Lung microvascular endothelial cell (primary cell): ENCODE results near the gene SETD1A. TPM values are rescaled to one million over a fixed set of nuclear protein-coding genes. Genes with fewer than 3 reads are reported as not detected.
"Not testable (repeated sequence)": the region's sequence is repeated elsewhere in the genome, so short reads cannot be mapped to it uniquely, and the experiment has no call there.

Experiments used
- DNase-seq, 2 donors: peaks; one replicate each; pipeline versions ENCODE4 v3.0.0 to v3.0.0-alpha.2; 2010; ENCODE audit warnings: low read depth in 2 of 2
- total RNA-seq: library from RNA; depleted of rRNA; stranded (reverse); fragments of >200 nt; gene quantifications from 2 replicates; pipeline ENCODE4 v1.2.1, GENCODE V29; 2014

SETD1A gene
- total RNA-seq, 1 donor from 2014 or later = 2.2 TPM

DNA sequence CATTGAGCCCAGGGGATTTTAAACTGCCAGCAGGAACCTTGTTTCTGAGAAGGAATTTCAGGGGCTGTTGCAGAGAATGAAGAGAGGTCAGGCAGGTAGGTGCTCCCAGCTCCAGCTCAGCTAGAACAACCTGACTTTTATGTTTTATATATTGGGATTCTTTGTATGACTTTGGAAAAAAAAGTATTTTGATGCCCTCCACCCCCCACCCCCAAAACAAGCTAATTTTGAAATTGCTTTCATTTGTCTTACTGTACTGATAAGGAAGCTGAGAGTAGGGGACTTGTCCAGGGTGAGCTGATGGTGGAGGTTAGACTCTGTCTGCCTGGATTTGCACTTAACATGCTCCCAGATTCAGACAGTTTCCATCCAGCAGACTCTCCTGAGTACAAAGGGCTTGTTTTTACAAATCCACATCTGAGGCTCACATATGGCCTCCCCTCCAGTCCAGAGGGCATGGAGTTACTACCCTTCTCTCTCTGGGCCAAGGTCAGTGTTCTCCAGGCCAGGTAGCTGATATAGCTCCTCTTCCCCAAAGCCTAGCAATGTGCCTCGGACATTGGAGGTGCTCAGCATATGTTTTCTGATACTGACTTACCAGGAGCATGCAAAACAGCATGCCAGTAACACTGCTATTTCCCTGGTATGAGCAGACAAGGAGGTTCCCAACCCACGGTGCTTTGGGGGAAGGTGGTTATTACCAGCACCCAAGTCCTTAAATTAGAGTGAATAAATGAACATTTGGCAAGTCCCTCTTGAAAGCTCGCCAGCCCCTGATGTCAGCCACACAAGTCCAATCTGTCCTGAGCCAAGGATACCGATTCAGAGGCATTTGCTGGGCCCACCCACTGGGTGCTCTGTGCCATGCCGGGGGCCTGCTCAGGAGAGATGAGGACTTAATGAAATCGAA, 41.6 kb downstream of the SETD1A start:
- DNase-seq = no peak

DNA sequence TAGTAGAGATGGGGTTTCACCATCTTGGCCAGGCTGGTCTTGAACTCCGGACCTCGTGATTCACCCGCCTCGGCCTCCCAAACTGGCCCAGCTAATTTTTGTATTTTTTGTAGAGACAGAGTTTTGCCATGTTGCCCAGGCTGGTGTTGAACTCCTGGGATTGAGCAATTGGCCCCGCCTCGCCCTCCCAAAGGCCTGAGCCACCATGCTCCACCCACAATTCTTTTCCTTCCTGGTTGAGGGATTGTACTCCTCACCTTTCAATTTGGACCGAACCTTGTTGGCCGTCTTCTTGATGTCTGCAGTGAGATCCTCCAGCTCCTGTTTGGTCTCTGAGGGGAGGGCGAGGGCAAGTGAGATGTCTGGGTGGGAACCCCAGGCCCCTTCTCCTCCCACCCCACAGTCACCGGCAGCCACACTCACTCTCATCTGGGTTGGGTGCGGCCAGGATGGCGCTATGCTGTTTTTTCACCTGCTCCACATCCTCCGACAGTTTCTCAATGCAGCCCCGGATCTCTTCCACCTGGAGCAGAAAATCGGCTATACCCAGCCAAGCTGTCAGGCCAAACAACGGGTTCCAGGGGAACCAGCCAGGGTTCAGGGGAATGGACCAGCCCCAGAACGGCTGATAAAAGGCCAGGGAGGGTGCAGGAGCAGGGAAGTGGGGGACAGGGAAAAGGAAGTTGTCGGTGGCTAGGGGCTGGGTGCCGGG, 43.3 kb downstream of the SETD1A start:
- DNase-seq = no peak

DNA sequence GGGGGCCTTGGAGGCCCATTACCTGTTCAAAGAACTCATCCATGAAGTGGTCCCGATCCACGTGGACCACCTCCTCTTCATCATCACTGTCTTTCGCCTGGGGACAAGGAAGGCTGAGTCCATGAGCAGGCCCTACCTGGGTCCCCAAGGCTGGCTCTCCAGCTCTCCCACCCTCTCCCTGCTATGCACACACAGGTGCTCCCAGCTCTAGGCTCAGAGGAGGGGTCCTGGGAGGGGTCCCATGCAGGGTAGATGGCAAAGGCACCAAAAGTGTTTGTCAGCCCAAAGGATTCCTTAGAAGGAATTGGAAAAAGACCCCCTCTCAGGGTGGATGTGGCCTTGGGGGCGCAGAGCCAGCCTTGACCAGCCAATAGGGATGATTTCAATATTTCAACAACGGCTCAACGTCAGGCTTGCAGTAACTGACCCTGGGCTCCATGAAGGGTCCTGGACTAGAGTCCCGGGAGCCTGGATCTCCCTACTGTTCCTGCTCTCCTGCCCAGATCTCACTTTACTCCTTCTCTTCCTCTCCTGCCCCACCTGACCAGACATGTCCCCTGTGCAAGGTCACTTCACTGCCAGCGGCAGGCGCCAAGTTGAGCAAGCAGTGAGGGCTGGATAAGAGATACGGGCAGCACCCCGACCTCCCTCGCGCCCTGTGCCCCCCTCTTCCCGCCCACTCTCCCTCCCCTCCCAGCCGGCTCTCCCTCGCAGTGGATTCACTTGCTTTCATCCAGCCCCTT, 44.1 kb downstream of the SETD1A start:
- no peak for DNase-seq

DNA sequence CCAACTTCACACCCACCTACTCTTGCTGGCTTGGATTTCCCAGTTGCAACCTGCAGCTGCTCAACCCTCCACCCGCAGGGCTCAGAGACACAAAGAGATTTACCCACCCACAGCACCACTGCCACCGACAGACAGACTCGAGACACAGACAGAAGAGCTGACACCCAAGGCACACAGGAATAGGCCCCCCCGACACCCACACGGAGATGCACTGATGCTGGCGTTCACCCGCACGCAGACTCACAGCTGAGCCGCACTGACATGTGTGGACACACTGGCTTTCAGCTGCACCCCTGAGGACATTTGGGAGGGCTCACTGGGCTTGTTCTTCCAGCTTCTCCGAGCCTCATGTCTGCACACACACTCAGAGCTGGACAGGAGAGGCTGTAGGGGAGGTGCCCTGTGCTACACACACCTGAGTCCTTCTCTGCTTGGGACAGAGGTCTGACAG, 44.7 kb downstream of the SETD1A start:
- DNase-seq = no peak

DNA sequence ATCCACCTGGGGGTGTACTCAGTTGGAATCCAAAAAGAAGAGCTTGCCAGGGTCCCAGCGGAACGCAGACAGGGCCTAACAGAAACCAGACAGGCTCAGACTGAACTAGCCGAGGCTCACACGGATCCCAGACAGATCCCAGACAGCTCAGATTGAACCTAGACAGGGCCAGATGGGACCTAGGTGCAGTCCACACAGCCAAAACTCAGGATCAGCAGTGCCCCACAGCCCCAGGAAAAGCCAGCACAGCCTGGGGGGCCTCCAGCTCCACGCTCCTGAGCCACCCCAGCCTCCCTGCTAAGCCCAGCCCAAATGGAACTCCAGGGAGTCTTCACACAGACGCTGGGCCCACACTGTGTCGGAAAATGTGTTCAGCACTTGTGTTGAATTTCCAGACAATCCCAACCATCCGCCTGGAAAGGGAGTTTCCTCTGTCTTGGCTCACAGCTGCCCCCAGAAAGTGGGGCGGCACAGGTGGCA, 45.3 kb downstream of the SETD1A start:
- DNase-seq = no peak

DNA sequence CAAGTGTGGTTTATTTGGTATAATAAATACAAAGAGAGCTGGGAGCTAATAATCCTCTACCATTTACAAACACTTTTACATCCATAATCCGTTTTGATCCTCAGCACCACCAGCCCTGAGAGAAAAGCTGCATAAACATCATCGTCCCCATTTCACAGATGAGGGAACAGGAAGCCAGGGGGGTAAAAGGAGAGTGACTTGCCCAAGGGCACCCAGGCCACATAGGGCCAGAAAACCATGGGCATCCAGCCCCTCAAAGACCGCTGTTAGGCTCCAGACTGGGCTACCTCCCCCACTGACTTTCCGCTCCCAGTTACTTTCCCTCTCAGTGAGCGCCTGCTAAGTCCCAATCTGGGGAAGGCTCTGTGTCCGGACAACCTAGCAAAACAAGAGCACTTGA, 46.2 kb downstream of the SETD1A start:
- no peak for DNase-seq

DNA sequence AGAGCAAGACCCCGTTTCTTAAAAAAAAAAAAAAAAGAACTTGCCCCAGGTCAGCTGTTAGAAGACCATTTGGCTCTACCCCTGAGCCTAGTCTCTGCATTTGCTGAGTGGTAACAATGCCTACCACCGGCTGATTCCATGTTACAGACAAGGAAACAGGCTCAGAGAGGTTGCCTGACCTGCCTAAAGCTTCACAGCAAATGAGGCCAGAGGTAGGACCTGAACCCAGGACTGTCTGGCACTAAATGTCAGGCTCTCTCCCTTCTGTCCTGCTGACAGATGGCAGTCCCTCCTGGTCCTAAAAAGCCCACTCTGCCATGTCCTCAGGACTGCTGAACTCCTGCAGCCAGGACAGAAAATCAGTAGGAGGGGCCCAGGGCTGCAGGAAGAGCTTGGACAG, 47.1 kb downstream of the SETD1A start:
- no peak for DNase-seq

DNA sequence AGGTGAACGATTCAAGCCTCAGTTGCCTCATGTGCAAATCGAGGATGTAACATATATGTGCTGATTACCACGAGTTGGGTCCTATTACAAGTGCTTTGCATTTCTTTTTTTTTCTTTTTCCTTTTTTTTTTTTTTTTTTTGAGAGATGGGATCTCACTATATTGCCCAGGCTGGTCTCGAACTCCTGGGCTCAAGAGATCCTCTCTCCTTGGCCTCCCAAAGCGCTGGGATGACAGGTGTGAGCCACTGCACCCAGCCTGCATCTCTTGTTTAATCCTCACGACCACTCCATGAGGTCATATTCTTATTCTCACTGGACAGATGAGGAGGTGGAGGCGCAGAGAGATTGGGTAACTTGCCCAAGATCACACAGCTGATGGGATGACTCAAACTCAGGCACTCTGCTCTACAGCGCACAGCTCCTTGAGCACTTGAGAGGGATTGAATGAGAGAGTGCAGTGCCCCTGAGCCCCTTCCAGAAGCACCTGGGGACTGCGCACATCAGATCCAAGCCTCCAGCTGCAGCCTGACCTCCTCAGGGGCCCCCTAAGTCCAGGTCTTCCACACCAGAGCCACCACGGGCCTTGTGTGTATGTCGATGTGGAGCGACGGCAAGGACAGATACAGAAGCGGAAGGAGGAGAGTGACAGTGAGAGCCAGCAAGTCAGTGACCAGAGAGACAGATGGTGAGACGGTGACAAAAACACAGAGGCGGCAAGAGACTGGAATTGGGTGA, 48.0 kb downstream of the SETD1A start:
- no peak for DNase-seq

DNA sequence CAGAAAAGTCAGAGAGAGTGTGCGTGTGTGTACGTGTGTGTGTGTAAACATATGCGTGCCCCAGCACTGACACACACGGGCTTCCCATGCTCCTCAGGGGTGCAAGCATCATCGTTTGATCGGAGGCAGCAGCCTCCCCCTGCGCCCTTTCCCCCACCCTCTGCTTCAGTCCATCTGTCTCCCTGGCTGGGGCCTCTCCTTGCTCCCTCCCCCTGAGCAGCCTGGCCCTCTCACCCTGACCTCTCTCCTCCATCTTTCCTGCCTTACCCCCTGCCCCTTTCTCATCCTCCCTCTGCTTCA, 48.5 kb downstream of the SETD1A start:
- DNase-seq = no peak

DNA sequence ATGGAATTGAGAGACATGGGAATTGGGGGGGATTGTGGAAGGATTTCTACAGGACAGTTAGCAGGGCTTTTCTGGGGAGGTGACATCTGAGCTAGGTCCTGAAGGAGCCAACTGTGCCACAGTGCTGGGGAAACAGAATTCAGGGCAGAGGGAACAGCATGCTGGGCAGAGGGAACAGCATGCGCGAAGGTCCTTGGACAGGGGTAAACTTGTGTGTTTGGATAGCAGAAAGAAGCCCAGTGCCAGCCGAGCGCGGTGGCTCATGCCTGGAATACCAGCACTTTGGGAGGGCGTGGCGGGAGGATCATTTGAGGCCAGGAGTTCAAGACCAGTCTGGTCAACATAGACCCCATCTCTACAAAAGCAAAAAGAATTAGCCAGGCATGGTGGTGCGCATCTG, 49.0 kb downstream of the SETD1A start:
- no peak for DNase-seq

DNA sequence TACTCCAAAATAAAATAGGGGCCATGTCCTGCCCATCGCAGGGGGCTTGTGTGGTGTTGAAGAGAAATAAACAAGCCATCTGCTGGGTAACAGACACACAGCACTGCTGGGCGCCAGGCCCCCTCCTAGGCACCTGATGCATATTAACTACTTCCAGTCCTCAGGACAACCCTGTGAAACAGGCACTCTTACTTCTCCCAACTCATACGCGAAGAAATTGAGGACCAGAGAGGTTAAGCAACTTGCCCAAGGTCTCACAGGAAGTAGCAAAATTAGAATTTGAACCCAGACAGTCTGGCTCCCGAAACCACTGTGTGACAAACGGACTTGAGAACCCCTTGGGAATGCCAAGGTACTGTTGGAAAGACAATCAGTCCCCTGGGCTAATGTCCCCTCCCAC, 50.1 kb downstream of the SETD1A start:
- no peak for DNase-seq

DNA sequence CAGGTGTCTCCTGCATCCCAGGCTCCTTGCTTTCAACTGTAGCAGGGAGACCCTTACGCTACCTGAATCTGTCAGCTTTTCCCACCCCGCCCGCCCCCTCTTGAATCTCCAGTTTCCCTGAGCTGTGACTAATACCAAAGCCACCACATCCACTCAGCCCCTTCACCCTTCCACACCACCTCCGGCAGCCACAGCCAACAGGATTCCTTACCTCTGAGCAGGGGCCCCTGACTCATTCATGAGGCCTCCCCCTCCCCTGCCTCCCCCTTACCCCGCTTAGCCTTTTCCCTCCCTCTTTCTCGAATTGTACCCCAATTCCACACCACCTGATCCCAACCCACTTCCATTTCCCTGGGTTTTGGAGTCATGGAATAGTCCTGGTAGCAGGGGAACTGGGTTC, 50.6 kb downstream of the SETD1A start:
- no peak for DNase-seq

DNA sequence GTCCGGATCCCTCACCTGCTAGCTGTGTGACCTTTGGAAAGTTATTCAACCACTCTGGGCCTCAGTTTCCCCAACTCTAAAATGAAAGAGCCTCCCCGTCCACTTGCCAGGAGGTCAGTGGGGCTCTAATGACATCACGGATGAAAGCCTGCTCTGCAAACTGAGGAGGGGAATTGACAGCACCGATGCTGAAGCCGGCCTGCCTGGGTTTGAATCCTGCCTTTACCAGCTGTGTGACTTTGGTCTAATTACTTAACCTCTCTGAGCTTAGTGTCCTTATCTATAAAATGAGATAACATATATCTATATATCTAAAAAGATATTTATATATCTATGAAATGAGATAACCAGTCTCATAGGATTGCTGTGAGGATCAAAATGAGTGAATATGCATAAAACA, 51.0 kb downstream of the SETD1A start:
- DNase-seq = no peak

DNA sequence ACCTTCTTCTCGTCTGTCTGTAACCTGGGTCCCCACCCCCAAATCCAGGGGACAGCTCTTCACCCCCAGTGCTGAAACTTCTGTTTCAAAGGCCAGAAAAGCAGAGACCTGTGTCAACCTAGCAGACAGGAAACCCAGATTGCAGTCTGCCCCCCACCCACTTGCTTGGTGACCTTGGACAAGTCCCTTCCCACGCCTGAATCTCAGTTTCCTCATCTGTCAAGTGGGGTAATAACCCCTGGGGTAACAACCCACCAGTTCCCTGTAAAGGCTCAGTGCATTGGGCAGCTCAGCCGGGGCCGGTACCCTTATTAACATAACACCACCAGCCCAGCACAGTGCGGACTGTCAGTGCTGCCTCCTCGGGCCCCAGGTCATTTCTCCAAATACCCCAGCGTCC, 51.6 kb downstream of the SETD1A start:
- DNase-seq = no peak

DNA sequence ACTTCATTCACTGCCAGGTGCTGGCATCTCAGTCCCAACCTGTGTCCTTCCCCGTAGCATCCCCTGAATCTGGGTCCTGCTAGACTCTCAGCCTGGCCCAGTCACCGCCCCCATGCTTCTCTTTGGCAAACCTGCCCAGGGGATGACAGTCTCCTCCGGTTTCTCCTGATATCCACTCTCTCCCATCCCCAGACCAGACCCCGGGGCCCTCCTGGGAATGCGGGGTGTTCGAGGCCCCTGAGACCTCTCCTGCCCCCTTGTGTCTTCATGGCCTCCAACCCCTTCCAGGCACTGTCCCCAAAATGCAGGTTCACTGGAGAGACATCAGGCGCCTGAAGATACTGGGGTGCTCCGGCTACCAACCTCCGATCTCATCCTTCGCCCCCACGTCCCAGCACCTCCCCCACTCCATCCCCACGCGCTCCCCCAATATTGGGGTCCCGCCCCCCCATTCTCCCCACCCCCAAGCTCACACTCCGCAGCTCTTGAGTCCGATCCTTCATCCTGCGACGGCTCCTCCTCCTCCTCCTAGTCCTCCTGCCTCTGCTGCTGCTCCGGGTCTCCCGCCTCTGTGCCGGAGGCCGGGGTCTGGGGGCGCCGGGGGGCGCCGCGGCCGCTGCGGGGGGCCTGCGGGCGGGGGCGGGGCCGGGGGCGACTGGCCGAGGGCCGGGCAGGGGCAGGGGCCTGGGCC, 52.5 kb downstream of the SETD1A start:
- DNase-seq = no peak

DNA sequence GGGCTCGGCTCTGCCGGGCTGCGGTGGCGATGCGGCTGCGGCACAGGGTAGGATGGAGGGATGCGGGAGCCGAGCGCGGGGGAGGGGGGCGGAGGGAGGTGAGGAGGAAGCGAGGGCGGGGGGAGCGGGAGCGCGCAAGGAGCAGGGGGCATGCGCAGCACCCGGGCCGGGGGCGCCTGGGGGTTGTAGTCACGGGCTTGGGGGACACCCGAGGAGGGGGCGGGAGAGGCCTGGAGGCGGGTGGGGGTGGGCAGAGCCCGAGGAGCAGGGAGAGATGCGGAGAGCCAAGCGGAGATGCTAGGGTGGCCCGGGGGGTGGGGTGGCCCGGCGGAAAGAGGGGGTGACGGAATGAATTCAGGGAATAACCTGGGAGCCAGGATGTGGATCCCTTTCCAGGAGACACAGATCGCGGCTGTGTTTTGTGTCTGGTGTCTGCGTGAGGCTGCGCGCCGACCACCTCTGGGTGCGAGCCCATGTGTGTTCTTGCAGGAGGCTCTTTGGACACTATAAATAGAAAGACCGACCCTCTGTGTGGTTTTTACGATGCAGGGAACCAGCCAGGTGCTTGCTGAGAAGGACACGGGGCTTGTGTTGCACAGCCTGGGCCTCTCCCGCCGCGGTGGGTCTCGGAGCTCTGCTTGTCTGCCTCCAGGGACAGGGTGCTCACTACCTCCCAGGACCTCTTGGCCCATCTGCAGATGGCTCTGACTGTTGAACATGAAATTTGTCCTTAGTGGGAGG, 53.2 kb downstream of the SETD1A start, which contains the start of gene STX1B:
Gene STX1B (minus strand): TSS at position 54 of the 741 bp plus-strand sequence. CDS start 242 bp downstream, outside the sequence.
- no peak for DNase-seq

DNA sequence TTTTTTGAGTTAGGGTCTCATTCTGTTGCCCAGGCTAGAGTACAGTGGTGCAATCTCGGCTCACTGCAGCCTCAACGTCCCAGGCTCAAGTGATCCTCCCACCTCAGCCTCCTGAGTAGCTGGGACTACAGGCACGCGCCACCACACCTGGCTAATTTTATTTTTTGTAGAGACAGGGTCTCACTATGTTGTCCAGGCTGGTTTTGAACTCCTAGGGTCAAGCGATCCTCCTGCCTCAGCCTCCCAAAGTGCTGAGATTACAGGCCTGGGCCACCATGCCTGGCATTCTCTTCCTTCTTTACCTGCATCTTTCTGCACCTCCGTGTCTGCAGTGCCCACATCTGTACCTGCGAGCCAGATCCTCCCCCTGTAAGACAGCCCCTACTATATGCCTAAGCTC, 54.3 kb downstream of the SETD1A start:
- DNase-seq = not testable (repeated sequence)

DNA sequence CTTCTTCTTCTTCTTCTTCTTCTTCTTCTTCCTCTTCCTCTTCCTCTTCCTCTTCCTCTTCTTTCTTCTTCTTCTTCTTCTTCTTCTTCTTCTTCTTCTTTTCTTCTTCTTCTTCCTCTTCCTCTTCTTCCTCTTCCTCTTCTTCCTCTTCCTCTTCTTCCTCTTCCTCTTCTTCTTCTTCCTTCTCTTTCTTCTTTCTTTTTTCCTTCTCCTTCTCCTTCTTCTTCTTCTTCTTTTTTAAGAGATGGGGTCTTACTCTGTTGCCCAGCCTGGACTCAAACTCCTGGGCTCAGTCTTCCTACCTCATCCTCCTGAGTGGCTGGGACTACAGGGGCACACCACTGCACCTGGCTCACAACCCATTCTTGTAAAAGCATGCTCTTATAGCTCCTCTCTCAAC, 55.7 kb downstream of the SETD1A start:
- not testable (repeated sequence) for DNase-seq

DNA sequence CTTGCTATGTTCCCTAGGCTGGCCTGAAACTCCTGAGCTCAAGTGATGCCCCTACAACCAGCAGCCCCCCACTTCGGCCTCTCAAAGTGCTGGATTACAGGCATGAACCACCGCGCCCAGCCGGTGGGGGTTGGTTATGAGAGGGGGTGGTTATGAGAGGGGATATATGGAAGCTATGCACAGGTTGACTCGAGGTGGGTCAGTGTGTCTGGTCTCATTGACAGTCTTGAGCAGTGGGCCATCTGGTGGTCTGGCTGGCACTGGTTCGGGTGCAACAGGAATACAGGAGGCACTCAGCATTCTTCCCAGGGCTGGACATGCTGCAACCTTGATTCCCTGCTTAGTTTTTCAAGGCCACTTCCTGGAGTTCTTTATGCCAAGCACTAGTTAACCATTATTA, 58.5 kb downstream of the SETD1A start:
- DNase-seq = peak in 1 of 2 donors; percentile 11

DNA sequence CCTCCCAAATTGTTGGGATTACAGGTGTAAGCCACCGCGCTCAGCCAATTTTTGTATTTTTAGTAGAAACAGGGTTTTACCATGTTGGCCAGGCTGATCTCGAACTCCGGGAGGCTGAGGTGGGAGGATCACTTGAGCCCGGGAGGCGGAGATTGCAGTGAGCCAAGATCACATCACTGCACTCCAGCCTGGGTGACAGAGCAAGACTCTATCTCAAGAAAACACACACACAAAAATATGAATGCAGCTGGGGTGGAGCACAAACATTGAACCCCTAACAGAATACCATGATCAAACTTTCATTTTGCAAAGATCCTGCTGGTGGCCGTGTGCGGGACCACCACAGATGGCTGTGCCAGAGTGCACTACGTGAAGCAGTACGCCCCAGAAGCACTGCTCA, 60.2 kb downstream of the SETD1A start:
- not testable (repeated sequence) for DNase-seq
